Measurements from ENCODE around the gene RAB7B.

DNA sequence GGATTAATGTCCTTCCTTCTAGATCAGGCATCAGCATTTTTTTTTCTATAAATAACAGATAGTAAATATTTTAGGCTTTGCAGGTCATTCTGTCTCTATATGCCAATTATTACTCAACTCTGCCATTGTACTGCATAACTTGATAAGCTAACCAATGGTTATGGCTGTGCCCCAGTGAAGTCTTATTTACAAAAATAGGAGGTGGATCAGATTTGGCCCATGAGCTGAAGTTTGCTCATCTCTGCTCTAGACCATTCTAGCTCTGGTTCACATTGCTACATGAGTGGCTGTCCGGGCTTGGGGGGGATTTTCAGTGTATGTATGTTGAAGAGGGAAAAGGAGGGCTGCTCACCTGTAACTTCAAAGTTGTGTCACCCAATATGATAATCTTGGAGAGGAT, 10.1 kb downstream of the RAB7B start:
- TF ChIP-seq POLR2AphosphoS5 (IDR thresholded peaks at IDR 0.05; ENCODE audit: low read depth, low read length) (no peak), REST (IDR thresholded peaks at IDR 0.05; ENCODE audit: insufficient read depth in 1 of 2, low read depth in 2 of 2, low read length in 2 of 2) (no peak), SIN3A (IDR thresholded peaks at IDR 0.05; ENCODE audit: borderline replicate concordance, insufficient read depth, low read length) (no peak)
